Liver (tissue), 9 donors: ENCODE measurements around the gene PITPNM1. TPM values are rescaled to one million over a fixed set of nuclear protein-coding genes. Genes with fewer than 3 reads are reported as not detected.

Experiments
- DNase-seq: peaks from one replicate; pipeline ENCODE4 v3.0.0-alpha.2; 2017; ENCODE audit warnings: low spot score
- H3K27ac ChIP-seq, 2 donors: one replicate each; pipeline ENCODE4 v1.7.0; 2013; ENCODE audit warnings: inconsistent platforms in 2 of 2, low read length in 2 of 2, control low read depth in 1 of 2, low read depth in 1 of 2, mild to moderate bottlenecking in 1 of 2
- H3K27me3 ChIP-seq, 4 donors: one replicate each; pipeline versions ENCODE4 v1.6.1 to v1.7.0; 2013; ENCODE audit warnings: low read length in 3 of 4, inconsistent platforms in 1 of 4, mild to moderate bottlenecking in 1 of 4, moderate library complexity in 1 of 4; ENCODE audit not compliant: control insufficient read depth in 4 of 4, insufficient read depth in 4 of 4
- H3K36me3 ChIP-seq, 4 donors: one replicate each; pipeline versions ENCODE4 v1.6.1 to v1.7.0; 2013; ENCODE audit warnings: low read length in 3 of 4, mild to moderate bottlenecking in 3 of 4, low read depth in 1 of 4, moderate library complexity in 1 of 4; ENCODE audit not compliant: control insufficient read depth in 4 of 4, insufficient read depth in 3 of 4
- H3K4me1 ChIP-seq, 4 donors: one replicate each; pipeline versions ENCODE4 v1.6.1 to v1.7.0; 2013; ENCODE audit warnings: low read length in 3 of 4, mild to moderate bottlenecking in 3 of 4, moderate library complexity in 1 of 4; ENCODE audit not compliant: control insufficient read depth in 4 of 4, insufficient read depth in 4 of 4
- H3K4me3 ChIP-seq, 3 donors: one replicate each; pipeline versions ENCODE4 v1.6.1 to v1.7.0; 2013; ENCODE audit warnings: low read length in 3 of 3, control low read depth in 1 of 3, low read depth in 1 of 3, mild to moderate bottlenecking in 1 of 3
- H3K9ac ChIP-seq, 2 donors: one replicate each; pipeline ENCODE4 v1.7.0; 2013; ENCODE audit warnings: low read length in 2 of 2, mild to moderate bottlenecking in 2 of 2, moderate library complexity in 2 of 2, control low read depth in 1 of 2, low read depth in 1 of 2
- H3K9me3 ChIP-seq, 4 donors: one replicate each; pipeline versions ENCODE4 v1.6.1 to v1.7.0; 2013; ENCODE audit warnings: low read length in 3 of 4; ENCODE audit not compliant: control insufficient read depth in 4 of 4
- ATF3 ChIP-seq: IDR thresholded peaks from 2 replicates; pipeline ENCODE4 v1.6.1; 2016; ENCODE audit warnings: antibody characterized with exemption
- CTCF ChIP-seq: fragments of 150-350 bp; IDR thresholded peaks from 2 replicates; pipeline ENCODE4 v1.5.1; 2017; ENCODE audit warnings: improper control_type of control experiment, low read depth, low read length; ENCODE audit not compliant: missing input control
- EGR1 ChIP-seq, 2 donors: IDR thresholded peaks; 2 replicates each; pipeline ENCODE4 v1.6.1; 2016 to 2018; ENCODE audit warnings: antibody characterized with exemption in 2 of 2, low read depth in 2 of 2
- FOXA1 ChIP-seq: IDR thresholded peaks from 2 replicates; pipeline ENCODE4 v1.6.1; 2016; ENCODE audit warnings: antibody characterized with exemption
- FOXA2 ChIP-seq: IDR thresholded peaks from 2 replicates; pipeline ENCODE4 v1.6.1; 2016; ENCODE audit warnings: antibody characterized with exemption
- GABPA ChIP-seq, 2 donors: IDR thresholded peaks in 1 of 2; conservative IDR thresholded peaks in 1 of 2; 2 replicates each; pipeline ENCODE4 v1.6.1; 2016; ENCODE audit warnings: antibody characterized with exemption in 2 of 2, mild to moderate bottlenecking in 1 of 2, moderate library complexity in 1 of 2
- HNF4A ChIP-seq, 2 donors: conservative IDR thresholded peaks; 2 replicates each; pipeline ENCODE4 v1.6.1; 2016; ENCODE audit warnings: antibody characterized with exemption in 2 of 2, mild to moderate bottlenecking in 2 of 2
- HNF4G ChIP-seq: IDR thresholded peaks from 2 replicates; pipeline ENCODE4 v1.6.1; 2016; ENCODE audit warnings: antibody characterized with exemption
- JUND ChIP-seq, 2 donors: IDR thresholded peaks; 2 replicates each; pipeline ENCODE4 v1.6.1; 2016; ENCODE audit warnings: antibody characterized with exemption in 2 of 2
- MAX ChIP-seq: IDR thresholded peaks from 2 replicates; pipeline ENCODE4 v1.6.1; 2016; ENCODE audit warnings: antibody characterized with exemption
- NR2F2 ChIP-seq: IDR thresholded peaks from 2 replicates; pipeline ENCODE4 v1.6.1; 2016; ENCODE audit warnings: antibody characterized with exemption
- RAD21 ChIP-seq, 2 donors: IDR thresholded peaks; 2 replicates each; pipeline ENCODE4 v1.6.1; 2016; ENCODE audit warnings: antibody characterized with exemption in 2 of 2, mild to moderate bottlenecking in 2 of 2
- REST ChIP-seq: IDR thresholded peaks from 2 replicates; pipeline ENCODE4 v1.6.1; 2016; ENCODE audit warnings: antibody characterized with exemption, mild to moderate bottlenecking
- RXRA ChIP-seq, 2 donors: IDR thresholded peaks; 2 replicates each; pipeline ENCODE4 v1.6.1; 2017 to 2018; ENCODE audit warnings: antibody characterized with exemption in 2 of 2, mild to moderate bottlenecking in 1 of 2
- SP1 ChIP-seq: IDR thresholded peaks from 2 replicates; pipeline ENCODE4 v1.6.1; 2018; ENCODE audit warnings: antibody characterized with exemption, mild to moderate bottlenecking
- TAF1 ChIP-seq: conservative IDR thresholded peaks from 2 replicates; pipeline ENCODE4 v1.6.1; 2016; ENCODE audit warnings: antibody characterized with exemption, mild to moderate bottlenecking
- YY1 ChIP-seq: IDR thresholded peaks from 2 replicates; pipeline ENCODE4 v1.6.1; 2016; ENCODE audit warnings: antibody characterized with exemption, mild to moderate bottlenecking
- ZBTB33 ChIP-seq: IDR thresholded peaks from 2 replicates; pipeline ENCODE4 v1.6.1; 2016; ENCODE audit warnings: antibody characterized with exemption
- WGBS: extraction: QIAGEN DNeasy Blood & Tissue Kit; methylation state at CpG from one replicate; pipeline ENCODE4 v1.1.7; 2013; 5-methylcytosine and 5-hydroxymethylcytosine counted together
- polyA plus RNA-seq, 2 donors: library from polyadenylated mRNA; stranded (reverse) in 1 of 2; unstranded in 1 of 2; fragments of 200-250 nt in 1 of 2; fragments of >200 nt in 1 of 2; fragmentation: Nextera tagmentation in 1 of 2; extraction: Ambion mirVana in 1 of 2; gene quantifications; one replicate each; pipeline versions ENCODE4 v1.2.1 to v1.2.3, GENCODE V29; 2013 to 2015
- total RNA-seq, 2 donors: library from RNA; depleted of rRNA; stranded (reverse); fragments of >200 nt; gene quantifications; one replicate each; pipeline ENCODE4 v1.2.3, GENCODE V29; 2014
- donor health status: healthy.
- donor health status: healthy.
- donor health status: healthy.
- donor health status: healthy.
- donor health status: healthy.

Gene PITPNM1
- total and polyA plus RNA-seq, 4 donors = 1.3 to 9.3 (median 5.1) TPM

- no peaks in the 10 kb centered on the region for H3K36me3 ChIP-seq
- TF ChIP-seq NR2F2 (no peak), JUND (IDR thresholded peaks at IDR 0.05) (no peak), FOXA2 (no peak), FOXA1 (no peak), GABPA (IDR thresholded peaks at IDR 0.05 in 1 of 2, conservative IDR thresholded peaks at IDR 0.05 in 1 of 2) (no peak), ZBTB33 (no peak), HNF4A (conservative IDR thresholded peaks at IDR 0.05) (no peak), CTCF (no peak), RAD21 (IDR thresholded peaks at IDR 0.05) (no peak), TAF1 (no peak)
- peaks cover 8 to 9% (median 9%) of the 10 kb centered on the region in 4 donors for H3K4me1 ChIP-seq
- no peak overlapping the region for H3K4me3 ChIP-seq
- no peaks in the 10 kb centered on the region for H3K27me3 ChIP-seq
- H3K27ac ChIP-seq = peak overlapping the region; percentile 10 to 47
- DNase-seq = no peak
- 57% methylated on average over 10 of the region's 10 CpGs for WGBS
- H3K9ac ChIP-seq = no peak overlapping the region
- H3K9me3 ChIP-seq = no peaks in the 10 kb centered on the region
Measured at GRCh38 chr11:67544616-67545242, 39.6 kb upstream of the PITPNM1 start.

- no peak overlapping the region for H3K4me3 ChIP-seq
- H3K9ac ChIP-seq = no peak overlapping the region
- DNase-seq = no peak
- 74% methylated on average over 2 of the region's 2 CpGs for WGBS
- H3K27ac ChIP-seq = no peak overlapping the region
- no peaks in the 10 kb centered on the region for H3K36me3 ChIP-seq
- TF ChIP-seq FOXA2 = no peak
- no peak for TF ChIP-seq JUND (IDR thresholded peaks at IDR 0.05)
- TF ChIP-seq FOXA1 = no peak
- no peak for TF ChIP-seq SP1
- no peak for TF ChIP-seq MAX
- no peak for TF ChIP-seq REST
- no peak for TF ChIP-seq TAF1
- TF ChIP-seq ATF3 = no peak
- TF ChIP-seq YY1 = no peak
- no peak for TF ChIP-seq NR2F2
- no peak for TF ChIP-seq RXRA (IDR thresholded peaks at IDR 0.05)
- TF ChIP-seq HNF4A (conservative IDR thresholded peaks at IDR 0.05) = no peak
- TF ChIP-seq ZBTB33 = no peak
- no peak for TF ChIP-seq CTCF
- TF ChIP-seq GABPA (IDR thresholded peaks at IDR 0.05 in 1 of 2, conservative IDR thresholded peaks at IDR 0.05 in 1 of 2) = no peak
- no peak for TF ChIP-seq HNF4G
- TF ChIP-seq RAD21 (IDR thresholded peaks at IDR 0.05) = no peak
- no peak for TF ChIP-seq EGR1 (IDR thresholded peaks at IDR 0.05; ENCODE audit: low read depth in 2 of 2)
- no peaks in the 10 kb centered on the region for H3K27me3 ChIP-seq
- peaks cover 6 to 9% (median 7%) of the 10 kb centered on the region in 4 donors for H3K4me1 ChIP-seq
- H3K9me3 ChIP-seq = no peaks in the 10 kb centered on the region
Measured at GRCh38 chr11:67543585-67543984, 38.4 kb upstream of the PITPNM1 start.
